Measurements from ENCODE around the gene ARHGEF3. TPM values are rescaled to one million over a fixed set of nuclear protein-coding genes. Genes with fewer than 3 reads are reported as not detected.
A peak's percentile ranks its signal among the peaks of the same experiment; 100 is the strongest.

ARHGEF3 gene
- total and polyA plus RNA-seq, 10 donors: 8.0 to 35.1 (median 31.7) TPM

DNA sequence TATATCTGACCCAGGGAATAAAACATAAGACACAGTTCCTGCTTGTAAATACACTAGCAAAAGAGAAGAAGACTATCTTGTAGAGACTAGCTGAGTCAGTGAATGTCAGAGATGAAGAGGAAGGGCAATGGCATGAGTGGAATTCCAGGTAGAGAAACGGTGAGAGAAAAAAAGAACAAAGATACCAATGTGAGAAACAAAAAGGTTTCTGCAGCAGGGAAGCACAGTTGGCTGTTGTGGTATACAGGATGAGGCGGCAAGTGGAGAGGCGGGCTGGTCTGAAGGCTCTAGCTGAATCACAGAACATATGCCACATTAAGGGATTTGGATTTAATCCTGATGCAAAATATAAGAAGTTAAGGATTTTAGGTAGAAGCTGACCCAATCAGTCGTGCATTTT lies 101.6 kb downstream of the ARHGEF3 start:
- Histone ChIP-seq H3K4me1 (peaks cover 0 to 35% (median 26%) of the 10 kb centered on the region in 6 donors), H3K9me3 (no peaks in the 10 kb centered on the region), H3K36me3 (no peaks in the 10 kb centered on the region), H3K4me3 (no peak overlapping the region), H3K27me3 (replicated peaks in 1 of 7) (no peaks in the 10 kb centered on the region), H3K27ac (no peak overlapping the region)
- intact Hi-C loops (cut with DNase I; ENCODE audit: low total_unique reads): no loop called here
- 62 to 69% (median 67%) methylated on average over 4 of the region's 4 CpGs for WGBS, 5 donors
- TF ChIP-seq POLR2A (IDR thresholded peaks at IDR 0.05) (no peak), POLR2AphosphoS5 (IDR thresholded peaks at IDR 0.05) (no peak)
- TF ChIP-seq, protein P1, sequence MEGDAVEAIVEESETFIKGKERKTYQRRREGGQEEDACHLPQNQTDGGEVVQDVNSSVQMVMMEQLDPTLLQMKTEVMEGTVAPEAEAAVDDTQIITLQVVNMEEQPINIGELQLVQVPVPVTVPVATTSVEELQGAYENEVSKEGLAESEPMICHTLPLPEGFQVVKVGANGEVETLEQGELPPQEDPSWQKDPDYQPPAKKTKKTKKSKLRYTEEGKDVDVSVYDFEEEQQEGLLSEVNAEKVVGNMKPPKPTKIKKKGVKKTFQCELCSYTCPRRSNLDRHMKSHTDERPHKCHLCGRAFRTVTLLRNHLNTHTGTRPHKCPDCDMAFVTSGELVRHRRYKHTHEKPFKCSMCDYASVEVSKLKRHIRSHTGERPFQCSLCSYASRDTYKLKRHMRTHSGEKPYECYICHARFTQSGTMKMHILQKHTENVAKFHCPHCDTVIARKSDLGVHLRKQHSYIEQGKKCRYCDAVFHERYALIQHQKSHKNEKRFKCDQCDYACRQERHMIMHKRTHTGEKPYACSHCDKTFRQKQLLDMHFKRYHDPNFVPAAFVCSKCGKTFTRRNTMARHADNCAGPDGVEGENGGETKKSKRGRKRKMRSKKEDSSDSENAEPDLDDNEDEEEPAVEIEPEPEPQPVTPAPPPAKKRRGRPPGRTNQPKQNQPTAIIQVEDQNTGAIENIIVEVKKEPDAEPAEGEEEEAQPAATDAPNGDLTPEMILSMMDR (IDR thresholded peaks at IDR 0.05 in 8 of 11, conservative IDR thresholded peaks at IDR 0.05 in 3 of 11): no peak
- no peak for DNase-seq

DNA sequence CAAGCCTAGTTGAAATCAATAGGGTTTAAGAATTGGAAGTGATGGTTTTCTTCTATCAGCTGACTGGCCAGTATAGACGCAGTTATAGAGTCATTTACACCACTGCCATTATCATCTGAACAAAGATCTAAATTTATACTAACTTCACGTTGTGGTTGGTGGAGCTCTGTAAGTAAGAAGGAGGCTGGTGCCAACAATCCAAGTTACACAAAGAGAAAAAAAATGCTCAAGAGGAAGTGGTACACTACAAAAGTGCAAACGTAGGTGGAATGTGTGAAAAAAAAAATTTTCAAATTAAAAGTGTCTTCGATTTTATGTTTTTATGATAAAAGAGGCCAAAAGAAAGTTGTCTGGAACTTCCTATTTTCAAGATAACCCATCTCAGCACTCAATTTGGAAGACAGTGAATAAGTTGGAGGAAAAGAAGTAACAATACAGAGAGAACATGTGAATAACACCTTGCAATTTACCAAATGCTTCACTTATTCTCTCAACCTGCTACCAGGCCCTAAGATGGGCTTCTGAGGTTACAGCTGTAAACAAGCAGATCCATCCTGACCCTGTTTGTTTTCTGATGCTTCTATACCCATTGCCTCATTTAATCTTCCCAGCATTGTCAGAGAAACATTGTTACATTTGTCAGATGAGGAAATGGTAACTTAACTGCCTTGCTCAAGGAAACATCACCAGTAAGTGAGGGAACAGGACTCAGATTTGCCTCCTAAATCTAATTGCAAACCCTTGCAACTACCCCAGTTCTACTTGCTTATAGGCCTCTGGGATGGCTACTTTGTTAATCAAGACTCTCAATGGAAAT lies 106.7 kb downstream of the ARHGEF3 start:
- DNase-seq: no peak
- intact Hi-C loops (cut with DNase I; ENCODE audit: low total_unique reads): no loop called here
- no peaks in the 10 kb centered on the region for H3K9me3 ChIP-seq
- H3K27me3 ChIP-seq (replicated peaks in 1 of 7): no peaks in the 10 kb centered on the region
- peak overlapping the region in 7 of 8 donors; percentile 2 to 84 (median 58) for H3K27ac ChIP-seq
- TF ChIP-seq, protein P1 (IDR thresholded peaks at IDR 0.05 in 8 of 11, conservative IDR thresholded peaks at IDR 0.05 in 3 of 11): no peak
- TF ChIP-seq POLR2AphosphoS5 (IDR thresholded peaks at IDR 0.05): no peak
- TF ChIP-seq POLR2A (IDR thresholded peaks at IDR 0.05): no peak
- H3K36me3 ChIP-seq: no peaks in the 10 kb centered on the region
- WGBS, 5 donors: 15 to 20% (median 16%) methylated on average over 4 of the region's 4 CpGs
- no peak overlapping the region for H3K4me3 ChIP-seq
- H3K4me1 ChIP-seq: peaks cover 3 to 46% (median 40%) of the 10 kb centered on the region in 6 donors

DNA sequence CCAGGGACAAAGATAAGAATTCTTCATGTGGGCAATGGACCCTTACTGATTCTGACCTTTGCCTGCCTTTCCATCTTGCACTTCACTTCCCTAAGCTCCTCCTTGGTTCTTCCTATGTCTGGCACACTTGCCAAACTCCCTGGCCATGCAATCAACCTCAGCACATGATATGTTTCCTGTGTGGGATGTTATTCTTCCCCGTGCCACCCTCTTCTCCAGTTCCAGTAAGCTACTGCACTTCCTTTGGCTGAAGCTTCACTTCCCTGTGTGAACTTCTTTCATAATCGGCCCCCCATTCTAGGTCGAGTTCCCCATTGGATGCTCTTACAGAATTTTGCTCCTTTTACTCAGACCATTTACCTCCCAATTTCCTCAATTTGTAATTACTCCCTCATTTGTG lies 108.0 kb downstream of the ARHGEF3 start:
- Histone ChIP-seq H3K36me3 (no peaks in the 10 kb centered on the region), H3K4me3 (no peak overlapping the region), H3K27ac (peak overlapping the region in 5 of 8 donors; percentile 51 to 84 (median 71)), H3K4me1 (peaks cover 3 to 46% (median 40%) of the 10 kb centered on the region in 6 donors), H3K27me3 (replicated peaks in 1 of 7) (no peaks in the 10 kb centered on the region), H3K9me3 (no peaks in the 10 kb centered on the region)
- intact Hi-C loops (cut with DNase I; ENCODE audit: low total_unique reads): no loop called here
- no peak for TF ChIP-seq POLR2A (IDR thresholded peaks at IDR 0.05)
- TF ChIP-seq POLR2AphosphoS5 (IDR thresholded peaks at IDR 0.05): peak in 1 of 3 donors; percentile 68
- TF ChIP-seq, protein P1 (IDR thresholded peaks at IDR 0.05 in 8 of 11, conservative IDR thresholded peaks at IDR 0.05 in 3 of 11): no peak
- WGBS, 5 donors: 11 to 24% (median 14%) methylated on average over 3 of the region's 3 CpGs
- no peak for DNase-seq
